Stimulated activated CD4-positive, alpha-beta T cell treated with anti-CD3 and anti-CD28 coated beads, Interleukin-15, amount 100 ng/mL, for 24 hours (primary cell): ENCODE results near the gene MYOC.
"Not testable (repeated sequence)": the region's sequence is repeated elsewhere in the genome, so short reads cannot be mapped to it uniquely, and the experiment has no call there.

Experiments
- DNase-seq: peaks from one replicate; pipeline ENCODE4 v3.0.0-alpha.2; 2020

MYOC gene

GRCh38 chr1:171600862-171601261, 51.6 kb downstream of the MYOC start:
- no peak for DNase-seq

DNA sequence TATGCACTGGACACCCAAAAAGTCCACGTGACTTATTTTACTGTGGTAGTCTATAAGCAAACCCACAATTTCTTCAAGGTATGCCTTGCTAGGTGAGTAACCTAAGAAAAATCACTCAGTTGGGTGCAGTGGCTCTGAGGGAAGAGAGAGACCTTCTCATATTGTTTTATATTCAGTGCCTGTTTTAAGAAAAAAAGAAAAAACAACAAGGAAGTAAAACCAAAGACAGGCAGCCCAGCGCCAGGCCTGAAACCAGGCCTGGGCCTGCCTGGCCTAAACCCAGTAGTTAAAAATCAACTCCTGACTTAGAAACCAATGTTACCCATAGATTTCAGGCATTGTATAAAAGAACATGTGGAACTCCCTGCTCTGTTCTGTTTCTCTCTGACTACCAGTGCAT, 52.2 kb downstream of the MYOC start:
- not testable (repeated sequence) for DNase-seq

GRCh38 chr1:171597203-171597602, 55.3 kb downstream of the MYOC start:
- no peak for DNase-seq

- no peak for DNase-seq
Observed at GRCh38 chr1:171596705-171597104, 55.8 kb downstream of the MYOC start.

DNA sequence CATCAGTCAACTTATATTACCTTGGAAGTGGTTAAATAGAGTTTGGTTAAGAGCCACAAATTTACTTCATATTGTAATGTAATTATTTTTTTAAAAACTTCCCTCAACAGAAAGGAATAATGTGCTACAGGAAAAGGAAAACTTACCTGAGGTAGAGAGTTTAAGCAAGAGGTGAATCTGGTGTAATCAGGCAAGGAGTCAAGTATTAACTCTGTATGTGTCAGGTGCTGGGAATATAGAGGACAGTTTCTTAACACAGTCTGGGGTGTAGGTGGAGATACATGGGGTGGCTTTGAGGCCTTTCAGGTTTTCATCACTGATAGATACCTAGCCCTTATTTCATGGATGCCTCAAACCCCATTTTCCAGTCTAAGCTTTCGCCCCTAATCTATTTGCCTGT, 56.4 kb downstream of the MYOC start:
- DNase-seq: no peak

DNA sequence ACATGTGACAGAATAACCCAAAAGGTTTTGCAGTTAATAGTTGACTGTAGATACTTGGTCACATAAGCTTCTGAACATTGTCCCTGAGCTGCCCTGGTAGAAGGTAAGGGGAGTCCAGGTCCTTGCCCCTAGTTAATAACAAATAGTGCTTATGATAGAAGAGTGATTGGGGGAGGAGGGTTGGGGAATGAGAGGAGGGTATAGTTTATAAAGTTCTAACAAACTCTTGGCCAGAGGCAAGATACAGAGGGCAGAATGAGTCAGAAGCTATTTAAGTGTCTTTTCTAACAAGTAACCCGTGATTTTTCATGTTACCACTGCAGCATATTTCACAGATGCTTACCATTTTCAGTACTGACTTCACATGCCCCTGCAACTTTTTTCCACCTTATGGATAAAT, 57.2 kb downstream of the MYOC start:
- no peak for DNase-seq

GRCh38 chr1:171590022-171590421, 62.5 kb downstream of the MYOC start:
- DNase-seq: no peak

GRCh38 chr1:171588230-171588629, 64.3 kb downstream of the MYOC start:
- no peak for DNase-seq

DNA sequence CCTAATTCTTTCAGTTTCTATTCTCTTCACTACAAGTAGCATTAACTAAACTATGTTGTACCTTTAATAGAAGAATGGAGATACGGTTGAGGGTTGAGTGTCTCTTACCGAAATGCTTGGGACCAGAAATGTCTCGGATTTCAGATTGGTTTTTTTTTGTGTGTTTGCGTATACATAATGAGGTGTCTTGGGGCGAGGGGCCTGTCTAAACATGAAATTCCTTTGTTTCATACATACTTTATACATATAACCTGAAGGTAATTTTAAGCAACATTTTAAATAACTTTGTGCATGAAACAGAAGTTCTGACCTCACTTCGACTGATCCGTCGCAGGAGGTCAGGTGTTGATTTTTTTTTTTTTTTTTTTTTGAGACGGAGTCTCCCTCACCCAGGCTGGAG, 66.8 kb downstream of the MYOC start:
- DNase-seq: no peak
